Cerebellar nuclear complex (tissue), 1 donor: ENCODE results near the gene PRDM12.

Experiments used
- DNase-seq, 2 experiments: peaks; one replicate each; lab custom pipeline; 2025; lab: John Stamatoyannopoulos, UW

Gene PRDM12

DNA sequence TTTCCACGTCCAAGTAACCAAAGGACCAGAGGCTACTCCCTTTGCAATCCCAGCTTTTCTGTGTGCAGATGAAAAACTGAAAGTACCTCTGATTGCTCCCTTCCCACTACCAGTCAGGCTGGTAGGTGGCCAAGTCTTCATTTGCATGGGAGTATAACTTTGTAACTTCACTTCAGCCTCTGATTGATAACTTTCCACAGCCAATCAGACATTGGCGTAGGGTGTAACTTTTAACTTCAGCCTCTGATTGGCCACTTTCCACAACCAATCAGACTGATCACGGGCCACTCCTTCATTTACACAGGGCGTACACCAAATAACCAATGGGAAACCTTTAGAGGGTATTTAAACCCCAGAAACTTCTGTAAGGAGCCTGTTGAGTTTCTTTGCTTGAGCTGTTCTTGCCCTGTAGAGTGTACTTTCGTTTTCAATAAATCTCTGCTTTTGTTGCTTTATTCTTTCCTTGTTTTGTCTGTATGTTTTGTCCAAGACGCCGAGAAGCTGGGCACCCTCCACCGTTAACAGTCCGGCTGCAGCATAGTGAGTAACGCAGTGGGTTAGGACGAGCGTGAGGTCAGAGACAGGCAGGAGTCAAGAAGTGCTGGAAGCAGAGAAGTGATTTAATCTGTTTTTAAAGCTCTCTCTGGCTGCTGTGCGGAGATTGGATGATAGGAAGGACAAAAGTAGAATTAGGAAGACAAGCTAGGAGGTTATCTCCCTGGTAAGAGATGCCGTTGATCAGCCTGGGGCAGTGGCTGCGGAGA is 25.7 kb downstream of the PRDM12 start:
- no peak for DNase-seq

DNA sequence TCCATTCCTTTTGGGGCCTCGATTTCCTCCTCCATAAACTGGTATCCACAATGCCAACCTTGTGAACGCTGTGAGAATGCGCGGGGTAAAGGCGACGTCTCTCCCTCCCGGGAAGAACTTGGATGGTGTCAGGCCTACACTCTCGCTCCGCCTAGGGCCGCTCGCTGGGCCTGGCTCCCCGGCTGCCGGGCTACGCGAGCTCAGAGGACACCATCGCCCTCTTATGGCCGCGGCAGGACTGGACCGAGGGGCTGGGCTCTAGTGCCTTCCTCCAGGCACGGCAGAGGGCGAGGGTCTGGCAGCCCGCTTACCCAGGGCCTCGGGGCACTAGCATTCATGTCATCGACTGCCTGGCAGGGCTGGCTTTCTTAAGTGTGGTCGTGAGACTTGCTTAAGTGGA is 27.9 kb downstream of the PRDM12 start:
- DNase-seq = no peak

DNA sequence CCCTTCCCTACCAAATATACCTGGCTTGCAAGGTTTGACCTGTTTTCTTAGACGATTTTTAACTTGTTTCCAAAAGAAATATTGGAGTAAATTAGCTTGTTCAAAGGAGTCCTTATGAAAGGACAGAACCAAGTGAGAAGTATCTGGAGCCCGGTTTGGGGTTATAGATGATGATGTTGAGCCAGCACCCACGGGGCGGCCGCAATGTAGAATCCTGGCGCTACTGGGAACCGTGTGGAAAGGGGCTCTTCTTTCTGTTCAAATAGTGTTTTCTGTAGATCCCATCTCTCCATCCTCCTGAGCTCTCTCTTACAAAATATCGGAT is 28.7 kb downstream of the PRDM12 start:
- DNase-seq = no peak

GRCh38 chr9:130693426-130694191 is 29.2 kb downstream of the PRDM12 start, which contains the start of gene EXOSC2:
EXOSC2 (plus strand) TSS chr9:130693780; CDS start chr9:130693792, 12 bp downstream.
- peak; percentile 39 to 92 for DNase-seq

- no peak for DNase-seq
Measured at GRCh38 chr9:130694205-130694604, 29.8 kb downstream of the PRDM12 start.

DNA sequence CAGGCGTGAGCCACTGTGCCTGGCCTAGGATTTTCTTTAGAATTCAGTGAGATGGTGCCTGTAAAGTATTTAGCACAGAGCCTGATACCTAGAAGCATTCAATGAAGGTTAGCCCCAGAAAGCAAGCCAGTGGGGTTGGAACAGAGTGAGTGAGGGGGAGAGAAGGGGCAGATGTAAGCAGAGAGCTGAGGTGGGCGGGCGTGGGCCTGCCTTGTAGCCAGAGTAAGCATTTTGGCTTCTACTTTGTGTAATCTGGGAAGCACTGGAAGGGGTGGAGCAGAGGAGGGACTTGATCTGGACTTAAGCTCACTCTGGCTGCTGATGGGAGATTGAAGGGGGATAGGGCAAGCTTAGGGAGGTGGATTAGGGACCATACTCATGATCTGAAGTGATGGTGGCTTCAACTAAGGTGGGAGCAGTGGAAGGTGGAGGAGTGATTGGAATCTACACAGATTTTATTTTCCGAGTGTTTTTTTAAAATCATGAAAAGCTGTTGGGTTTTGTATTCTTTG is 31.8 kb downstream of the PRDM12 start:
- DNase-seq = no peak

DNA sequence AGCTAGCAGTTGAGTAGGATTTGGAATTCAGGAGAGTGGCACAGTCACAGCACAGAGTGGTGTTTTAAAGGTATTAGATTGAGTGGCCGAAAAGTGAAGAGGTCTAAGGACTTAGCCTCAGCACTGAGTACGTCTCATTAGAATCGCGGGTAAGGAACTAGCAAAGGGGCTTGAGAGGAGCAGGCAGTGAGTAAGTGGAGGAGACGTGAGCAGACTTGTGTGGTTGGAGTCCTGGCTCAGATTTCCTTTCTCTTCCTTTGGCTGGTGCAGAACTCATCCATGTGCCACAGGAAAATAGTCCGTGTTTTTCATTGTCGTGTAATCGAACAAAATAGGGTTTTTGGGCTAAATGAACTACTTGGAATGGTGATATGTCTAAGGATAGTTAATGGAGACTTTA is 32.6 kb downstream of the PRDM12 start:
- DNase-seq = no peak

DNA sequence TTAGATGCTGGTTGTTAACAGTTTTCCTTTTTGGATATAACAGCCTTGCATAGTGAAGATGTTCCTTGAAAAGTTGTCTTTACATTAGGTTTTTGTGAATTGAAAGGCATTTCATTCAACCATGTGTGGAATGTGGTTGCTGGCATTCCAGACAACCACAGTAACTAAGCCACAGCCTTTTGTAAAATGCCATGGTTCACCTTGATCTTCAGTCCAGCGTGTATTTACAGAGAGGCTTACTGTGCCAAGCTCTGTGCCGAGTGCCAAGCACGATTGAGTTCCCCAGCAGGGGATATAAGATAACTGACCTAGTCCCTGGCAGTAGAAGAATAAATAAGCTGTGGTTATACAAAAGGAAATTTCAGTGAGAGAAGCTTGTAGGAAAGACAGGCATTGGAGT is 34.1 kb downstream of the PRDM12 start:
- no peak for DNase-seq

- DNase-seq = no peak
Measured at GRCh38 chr9:130699047-130699446, 34.7 kb downstream of the PRDM12 start.

GRCh38 chr9:130701059-130702022 is 36.9 kb downstream of the PRDM12 start:
- DNase-seq = no peak

DNA sequence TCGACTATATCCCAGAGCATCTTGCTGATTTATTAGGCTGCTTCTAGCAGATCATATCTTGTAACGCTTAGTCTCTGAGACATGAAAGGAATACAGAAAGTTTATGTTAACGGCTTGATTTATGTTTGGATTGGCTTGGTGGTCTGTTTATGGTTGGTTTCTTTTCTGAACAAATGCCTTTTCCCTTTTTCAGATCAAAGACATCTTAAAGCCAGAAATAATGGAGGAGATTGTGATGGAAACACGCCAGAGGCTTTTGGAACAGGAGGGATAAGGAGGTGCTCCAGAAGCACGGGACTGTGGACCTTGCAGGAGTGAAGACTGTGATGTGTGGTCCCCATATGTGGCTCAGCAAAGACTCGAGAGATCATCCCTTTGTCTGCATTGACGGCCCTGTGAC is 39.1 kb downstream of the PRDM12 start:
- no peak for DNase-seq

DNA sequence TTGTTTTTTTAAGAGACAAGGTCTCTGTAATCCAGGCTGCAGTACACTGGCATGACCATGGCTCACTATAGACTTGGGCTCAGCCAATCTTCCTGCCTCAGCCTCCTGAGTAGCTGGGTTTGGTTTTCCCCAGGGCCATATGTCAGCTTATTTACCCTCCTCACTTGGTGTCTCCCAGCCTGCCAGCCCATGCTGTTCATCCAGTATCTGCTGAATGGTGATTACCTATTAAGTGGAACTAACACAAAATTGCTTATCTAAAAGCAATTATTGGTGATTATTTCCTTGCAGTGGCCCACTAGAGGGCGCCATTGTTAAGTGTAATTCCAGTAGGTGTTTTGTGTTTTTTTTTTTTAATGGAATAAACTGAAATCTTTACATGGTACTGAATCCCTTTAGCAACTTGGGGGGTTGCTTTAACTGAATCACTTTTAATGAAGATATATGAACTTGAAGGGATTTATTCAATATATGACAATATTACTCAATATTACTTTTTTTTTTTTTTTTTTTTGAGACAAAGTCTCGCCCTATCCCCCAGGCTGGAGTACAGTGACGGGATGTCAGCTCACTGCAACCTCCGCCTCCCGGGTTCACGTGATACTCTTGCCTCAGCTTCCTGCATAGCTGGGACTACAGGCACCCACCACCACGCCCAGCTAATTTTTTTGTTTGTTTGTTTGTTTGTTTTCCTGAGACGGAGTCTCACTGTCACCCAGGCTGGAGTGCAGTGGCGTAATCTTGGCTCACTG is 43.0 kb downstream of the PRDM12 start:
- DNase-seq = peak in 1 of 2 experiments; percentile 6

DNA sequence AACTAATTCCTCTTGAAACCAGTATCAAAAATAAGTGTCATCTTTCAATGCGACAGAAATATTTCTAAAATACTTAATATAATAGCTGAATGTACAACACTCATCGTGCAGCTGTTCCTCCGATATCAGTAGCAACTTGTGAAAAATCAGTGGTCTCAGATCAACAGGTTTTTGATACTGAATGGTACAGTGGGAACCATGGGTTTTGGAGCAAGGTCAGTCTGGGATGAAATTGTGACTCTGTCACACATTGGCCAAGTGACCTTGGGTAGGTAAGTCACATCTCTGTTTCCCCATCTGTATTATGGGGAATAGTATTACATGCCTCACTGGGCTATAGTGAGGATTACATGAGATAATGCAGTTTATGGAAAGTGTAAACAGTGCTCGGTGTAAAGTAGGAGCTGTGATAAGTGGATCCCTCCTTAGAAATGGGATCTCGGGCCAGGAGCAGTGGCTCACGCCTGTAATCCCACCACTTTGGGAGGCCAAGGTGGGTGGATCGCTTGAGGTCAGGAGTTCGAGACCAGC is 46.5 kb downstream of the PRDM12 start:
- no peak for DNase-seq

DNA sequence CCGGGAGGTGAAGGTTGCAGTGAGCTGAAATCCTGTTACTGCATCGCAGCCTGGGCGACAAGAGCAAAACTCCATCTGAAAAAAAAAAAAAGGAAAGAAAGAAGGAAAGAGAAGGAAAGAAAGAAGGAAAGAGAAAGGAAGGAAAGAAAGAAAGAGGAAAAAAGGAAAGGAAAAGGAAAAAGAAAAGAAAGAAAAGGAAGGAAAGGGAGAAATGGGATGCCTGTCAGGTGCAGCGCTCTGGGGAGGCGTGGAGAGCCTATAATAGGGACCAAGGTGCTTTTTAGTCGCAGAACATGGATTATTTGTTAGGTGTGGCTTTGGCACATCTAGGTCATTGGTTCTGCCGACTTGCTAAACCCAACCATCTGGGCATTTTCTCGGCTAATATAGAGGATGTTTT is 47.1 kb downstream of the PRDM12 start:
- no peak for DNase-seq

DNA sequence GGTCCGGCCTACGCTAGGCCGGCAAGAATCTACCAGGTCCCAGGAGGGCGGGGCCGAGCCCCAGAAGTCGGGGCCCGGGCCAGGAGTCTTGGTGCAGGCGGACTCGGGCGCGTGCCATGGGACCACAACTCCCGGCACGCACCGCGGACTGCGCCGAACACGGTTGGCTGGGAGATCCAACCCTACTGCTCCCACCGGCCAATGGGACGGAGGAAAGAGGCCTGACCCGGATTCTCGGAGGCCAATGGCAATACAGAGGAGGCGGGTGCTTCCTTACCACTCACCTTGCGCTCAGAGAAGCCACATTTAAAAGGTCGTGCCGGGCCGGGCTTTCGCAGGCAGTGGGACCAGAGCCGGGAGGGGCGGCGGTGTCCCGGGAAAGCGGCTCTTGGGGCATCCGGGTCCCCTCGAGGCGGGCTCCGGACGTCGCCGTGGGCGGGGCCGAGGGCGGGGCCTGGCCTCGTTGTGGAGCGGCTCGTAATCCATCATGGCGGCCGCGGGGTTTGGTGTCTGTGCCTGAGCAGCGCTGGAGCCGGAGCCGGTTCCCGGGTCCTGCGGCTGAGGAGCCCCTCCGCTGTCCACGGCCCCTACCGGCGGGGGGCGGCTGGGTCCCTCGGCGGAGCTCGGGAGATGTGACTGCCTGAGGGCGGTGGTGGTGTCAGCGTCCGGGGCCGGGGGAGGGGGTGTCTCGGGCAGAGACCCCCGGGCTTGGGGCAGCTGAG is 48.3 kb downstream of the PRDM12 start:
- DNase-seq = peak; percentile 89 to 98

- DNase-seq = no peak
Measured at GRCh38 chr9:130713286-130713960, 49.0 kb downstream of the PRDM12 start.

DNA sequence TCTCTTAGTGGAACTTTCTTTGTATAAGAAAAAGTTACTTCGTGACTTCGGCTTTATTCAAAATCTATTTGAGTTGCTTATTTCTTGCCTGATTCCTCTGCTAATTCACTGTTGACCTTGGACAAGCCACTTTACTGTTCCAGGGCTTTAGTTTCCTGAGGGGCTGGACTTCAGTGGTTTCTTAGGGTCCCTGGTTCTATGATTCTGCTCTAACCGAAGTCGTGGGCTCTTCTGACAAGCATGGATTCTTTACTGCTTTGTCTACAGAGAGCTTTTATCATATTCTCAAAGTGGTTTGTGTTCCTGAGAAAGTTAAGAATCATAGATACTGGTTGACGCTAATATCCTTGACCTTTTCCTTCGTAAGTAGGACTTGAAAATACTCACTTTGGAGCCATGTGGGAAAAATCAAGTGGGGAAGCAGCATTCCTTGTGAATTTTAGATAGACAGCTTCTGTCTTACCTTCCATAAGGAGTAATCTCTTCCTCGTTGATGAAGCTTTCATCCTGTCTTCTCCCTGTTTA is 50.3 kb downstream of the PRDM12 start:
- no peak for DNase-seq

GRCh38 chr9:130715270-130715669 is 50.9 kb downstream of the PRDM12 start:
- no peak for DNase-seq

- no peak for DNase-seq
Measured at GRCh38 chr9:130718562-130718961, 54.2 kb downstream of the PRDM12 start.

DNA sequence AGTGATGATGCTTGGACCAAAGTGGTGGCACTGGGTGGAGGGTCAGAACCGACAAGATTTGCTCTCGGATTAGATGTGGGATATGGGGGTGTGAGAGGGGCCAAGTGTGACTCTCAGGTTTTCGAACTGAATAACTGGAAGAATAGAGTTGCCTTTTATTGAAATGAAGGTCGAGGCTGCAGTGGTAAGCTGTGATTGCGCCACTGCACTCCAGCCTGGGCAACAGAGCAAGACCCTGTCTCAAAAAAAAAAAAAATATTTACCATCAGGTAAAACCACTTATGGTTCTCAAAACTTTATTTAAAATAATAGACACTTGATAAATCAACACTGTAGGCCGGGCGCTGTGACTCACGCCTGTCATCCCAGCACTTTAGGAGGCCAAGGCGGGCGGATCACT is 56.4 kb downstream of the PRDM12 start:
- DNase-seq = no peak
